SK-N-SH (cell line): ENCODE data around the gene SDCCAG8. TPM values are rescaled to one million over a fixed set of nuclear protein-coding genes. Genes with fewer than 3 reads are reported as not detected.

Experiments used
- CTCF ChIA-PET: fragments of 300-600, 350-600 bp; formaldehyde crosslinking; extraction: SDS; loops from one replicate; lab custom pipeline; 2021; lab: Yijun Ruan, JAX
- POLR2A ChIA-PET: fragments of 350-600 bp; sonication (Branson Sonifier 250); formaldehyde crosslinking; extraction: SDS; loops from one replicate; lab custom pipeline; 2020; ENCODE audit warnings: antibody characterized with exemption, inconsistent platforms; lab: Yijun Ruan, JAX
- DNase-seq: peaks from one replicate; pipeline ENCODE4 v3.0.0; 2012
- H2AFZ ChIP-seq: fragments of 200-600 bp; sonication (generic); 2 replicates; pipeline ENCODE4 v1.8.1; 2016; ENCODE audit warnings: antibody characterized with exemption, mild to moderate bottlenecking, low read depth
- H3F3A ChIP-seq: fragments of 200-600 bp; sonication (generic); replicated peaks from 2 replicates; pipeline ENCODE3; 2016; ENCODE audit warnings: antibody characterized with exemption, mild to moderate bottlenecking; ENCODE audit not compliant: insufficient read depth
- H3K27ac ChIP-seq, 2 experiments: fragments of 200-500 bp in 1 of 2; fragments of 200-600 bp in 1 of 2; sonication (Bioruptor generic) in 1 of 2; sonication (generic), shearing (Covaris generic) in 1 of 2; 2 replicates each; pipeline versions ENCODE4 v1.5.1 to v1.6.1; 2014 to 2016; ENCODE audit warnings: low read depth in 2 of 2, inconsistent platforms in 1 of 2, low read length in 1 of 2, mild to moderate bottlenecking in 1 of 2, mixed read lengths in 1 of 2
- H3K27me3 ChIP-seq: fragments of 200-600 bp; sonication (generic), shearing (Covaris generic); 2 replicates; pipeline ENCODE4 v1.6.1; 2016; ENCODE audit warnings: mixed run types; ENCODE audit not compliant: insufficient read depth
- H3K36me3 ChIP-seq, 2 experiments: fragments of 200-500 bp in 1 of 2; fragments of 200-600 bp in 1 of 2; sonication (Bioruptor generic) in 1 of 2; sonication (generic) in 1 of 2; replicated peaks in 1 of 2; 2 replicates each; pipeline versions ENCODE3 to v1.5.1; 2014 to 2016; ENCODE audit warnings: low read length in 1 of 2, mild to moderate bottlenecking in 1 of 2; ENCODE audit not compliant: insufficient read depth in 2 of 2, control insufficient read depth in 1 of 2
- H3K4me1 ChIP-seq, 2 experiments: fragments of 200-500 bp in 1 of 2; fragments of 200-600 bp in 1 of 2; sonication (Bioruptor generic) in 1 of 2; sonication (generic), shearing (Covaris generic) in 1 of 2; 2 replicates each; pipeline versions ENCODE4 v1.5.1 to v1.6.1; 2014 to 2016; ENCODE audit warnings: low read depth in 1 of 2, low read length in 1 of 2, mixed run types in 1 of 2; ENCODE audit not compliant: insufficient read depth in 2 of 2, control insufficient read depth in 1 of 2
- H3K4me2 ChIP-seq: fragments of 200-600 bp; sonication (generic), shearing (Covaris generic); 2 replicates; pipeline ENCODE4 v1.6.1; 2017; ENCODE audit warnings: mixed run types
- H3K4me3 ChIP-seq, 2 experiments: fragments of 200-500 bp in 1 of 2; fragments of 200-600 bp in 1 of 2; sonication (Bioruptor generic) in 1 of 2; sonication (generic), shearing (Covaris generic) in 1 of 2; 2 replicates each; pipeline versions ENCODE4 v1.5.1 to v1.8.1; 2014 to 2016; ENCODE audit warnings: low read depth in 2 of 2, inconsistent platforms in 1 of 2, low read length in 1 of 2, mild to moderate bottlenecking in 1 of 2, mixed read lengths in 1 of 2, moderate library complexity in 1 of 2
- H3K79me2 ChIP-seq: fragments of 200-600 bp; sonication (generic); 2 replicates; pipeline ENCODE4 v1.8.1; 2017; ENCODE audit warnings: mild to moderate bottlenecking; ENCODE audit not compliant: insufficient read depth
- H3K9ac ChIP-seq: fragments of 200-600 bp; sonication (generic); 2 replicates; pipeline ENCODE4 v1.6.1; 2017; ENCODE audit warnings: mixed run types
- H3K9me2 ChIP-seq: fragments of 200-600 bp; sonication (generic); 2 replicates; pipeline ENCODE4 v1.6.1; 2017; ENCODE audit warnings: mixed run types
- H3K9me3 ChIP-seq: fragments of 200-600 bp; sonication (generic); 2 replicates; pipeline ENCODE4 v1.6.1; 2017; ENCODE audit warnings: mixed run types, mild to moderate bottlenecking, moderate library complexity
- H4K20me1 ChIP-seq: fragments of 200-600 bp; sonication (generic); 2 replicates; pipeline ENCODE4 v1.6.1; 2017; ENCODE audit warnings: mild to moderate bottlenecking, mixed run types; ENCODE audit not compliant: insufficient read depth
- ELF1 ChIP-seq: IDR thresholded peaks from 2 replicates; pipeline ENCODE4 v1.4.0; 2012
- EP300 ChIP-seq, 2 experiments: IDR thresholded peaks; 2 replicates each; pipeline versions ENCODE4 v1.4.0 to v1.6.1; 2012; ENCODE audit warnings: borderline replicate concordance in 1 of 2, low read depth in 1 of 2, low read length in 1 of 2
- EZH2phosphoT487 ChIP-seq: fragments of 200-600 bp; sonication (generic); IDR thresholded peaks from 2 replicates; pipeline ENCODE4 v1.6.1; 2017; ENCODE audit warnings: low read depth, mixed run types, mild to moderate bottlenecking, antibody characterized with exemption, moderate library complexity, borderline replicate concordance
- FOXJ3 ChIP-seq: sonication (generic); formaldehyde crosslinking; IDR thresholded peaks from 2 replicates; pipeline ENCODE4 v1.5.1; 2020; ENCODE audit warnings: mild to moderate bottlenecking, missing genetic modification reagents
- FOXM1 ChIP-seq: IDR thresholded peaks from 2 replicates; pipeline ENCODE4 v1.4.0; 2012; ENCODE audit warnings: low read depth, mild to moderate bottlenecking
- JUND ChIP-seq: IDR thresholded peaks from 2 replicates; pipeline ENCODE4 v1.4.0; 2012
- NFIC ChIP-seq: IDR thresholded peaks from 2 replicates; pipeline ENCODE4 v1.4.0; 2012; ENCODE audit warnings: borderline replicate concordance
- NRF1 ChIP-seq: IDR thresholded peaks from 2 replicates; pipeline ENCODE4 v1.6.1; 2012; ENCODE audit warnings: low read depth, mild to moderate bottlenecking, low read length
- POLR2AphosphoS5 ChIP-seq: IDR thresholded peaks from 2 replicates; pipeline ENCODE4 v1.6.1; 2012; ENCODE audit warnings: low read depth, low read length
- RCOR1 ChIP-seq: fragments of 150-350 bp; IDR thresholded peaks from 2 replicates; pipeline ENCODE4 v1.6.1; 2017; ENCODE audit warnings: antibody characterized with exemption, low read length
- TCF12 ChIP-seq: IDR thresholded peaks from 2 replicates; pipeline ENCODE4 v1.4.0; 2012
- USF1 ChIP-seq: IDR thresholded peaks from 2 replicates; pipeline ENCODE4 v1.4.0; 2012; ENCODE audit warnings: low read depth, borderline replicate concordance
- ZBTB33 ChIP-seq: IDR thresholded peaks from 2 replicates; pipeline ENCODE4 v1.4.0; 2012; ENCODE audit warnings: low read depth, borderline replicate concordance
- WGBS: methylation state at CpG from one replicate; pipeline ENCODE4 v1.1.6; 2017; ENCODE audit warnings: low lambda C conversion rate; 5-methylcytosine and 5-hydroxymethylcytosine counted together
- polyA plus RNA-seq, 3 experiments: library from polyadenylated mRNA; depleted of rRNA; stranded (reverse); fragments of >200 nt; gene quantifications; 2 replicates each; pipeline ENCODE4 v1.2.3, GENCODE V29; 2012
- TF ChIP-seq, protein P1 (sequence below): fragments of 200-600 bp; sonication (generic); IDR thresholded peaks from 2 replicates; pipeline ENCODE4 v1.6.1; 2017; ENCODE audit warnings: antibody characterized with exemption, mild to moderate bottlenecking, moderate library complexity
- TF ChIP-seq, protein P2 (sequence below): IDR thresholded peaks from 2 replicates; pipeline ENCODE4; 2012
- TF ChIP-seq, protein P3 (sequence below): IDR thresholded peaks from 2 replicates; pipeline ENCODE4 v1.6.1; 2012; ENCODE audit warnings: mild to moderate bottlenecking, low read depth, low read length, moderate library complexity

SDCCAG8 gene
- polyA plus RNA-seq, 1 of the 3 experiments (the other 2 are of a cell fraction): 22.7 TPM

DNA sequence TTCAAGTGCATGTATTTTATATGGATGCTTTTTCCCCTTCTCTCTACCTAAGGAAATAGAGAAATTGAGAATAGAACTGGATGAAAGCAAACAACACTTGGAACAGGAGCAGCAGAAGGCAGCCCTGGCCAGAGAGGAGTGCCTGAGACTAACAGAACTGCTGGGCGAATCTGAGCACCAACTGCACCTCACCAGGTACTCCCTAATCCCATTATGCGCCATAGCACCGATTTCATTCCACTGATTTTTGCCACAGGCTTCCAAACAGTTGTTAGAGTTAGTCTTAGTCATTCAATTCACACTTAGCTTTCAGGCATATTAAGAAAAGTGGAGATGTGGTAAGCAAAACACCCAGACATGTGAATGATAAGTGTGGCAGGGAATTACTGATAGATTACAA, 122.8 kb downstream of the SDCCAG8 start (continued):
- no peak for TF ChIP-seq ZBTB33
- no peak for TF ChIP-seq USF1
- TF ChIP-seq FOXJ3 (CRISPR knock-in tag): no peak
- TF ChIP-seq, protein P1, sequence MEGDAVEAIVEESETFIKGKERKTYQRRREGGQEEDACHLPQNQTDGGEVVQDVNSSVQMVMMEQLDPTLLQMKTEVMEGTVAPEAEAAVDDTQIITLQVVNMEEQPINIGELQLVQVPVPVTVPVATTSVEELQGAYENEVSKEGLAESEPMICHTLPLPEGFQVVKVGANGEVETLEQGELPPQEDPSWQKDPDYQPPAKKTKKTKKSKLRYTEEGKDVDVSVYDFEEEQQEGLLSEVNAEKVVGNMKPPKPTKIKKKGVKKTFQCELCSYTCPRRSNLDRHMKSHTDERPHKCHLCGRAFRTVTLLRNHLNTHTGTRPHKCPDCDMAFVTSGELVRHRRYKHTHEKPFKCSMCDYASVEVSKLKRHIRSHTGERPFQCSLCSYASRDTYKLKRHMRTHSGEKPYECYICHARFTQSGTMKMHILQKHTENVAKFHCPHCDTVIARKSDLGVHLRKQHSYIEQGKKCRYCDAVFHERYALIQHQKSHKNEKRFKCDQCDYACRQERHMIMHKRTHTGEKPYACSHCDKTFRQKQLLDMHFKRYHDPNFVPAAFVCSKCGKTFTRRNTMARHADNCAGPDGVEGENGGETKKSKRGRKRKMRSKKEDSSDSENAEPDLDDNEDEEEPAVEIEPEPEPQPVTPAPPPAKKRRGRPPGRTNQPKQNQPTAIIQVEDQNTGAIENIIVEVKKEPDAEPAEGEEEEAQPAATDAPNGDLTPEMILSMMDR: no peak

DNA sequence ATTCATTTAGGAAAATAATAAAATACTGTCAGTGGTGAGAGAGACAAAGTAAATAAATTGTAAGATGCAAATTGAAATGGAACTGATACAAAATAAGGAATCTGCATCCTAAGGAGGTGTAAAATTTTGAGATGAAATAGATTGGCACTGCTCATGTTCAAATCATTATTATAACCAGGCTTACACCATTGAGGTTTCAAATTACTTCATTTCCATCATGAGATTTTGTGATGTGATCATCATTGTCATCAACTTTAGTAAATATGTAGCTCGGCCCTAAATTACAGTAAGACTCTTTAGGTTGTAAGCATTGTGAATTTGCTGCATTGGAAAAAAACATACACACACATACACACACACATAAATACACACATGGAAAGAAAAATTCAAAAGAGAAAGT, 123.4 kb downstream of the SDCCAG8 start:
- peaks cover 0 to 2% of the 10 kb centered on the region in 2 experiments; a peak in 1 of 4 replicates for H3K4me1 ChIP-seq
- H3K4me2 ChIP-seq: no peak overlapping the region
- no peaks in the 10 kb centered on the region for H3K27me3 ChIP-seq
- H3K4me3 ChIP-seq: no peak overlapping the region
- CTCF ChIA-PET: no interaction called here
- DNase-seq: no peak
- no peaks in the 10 kb centered on the region for H3K79me2 ChIP-seq
- 0 out of 2 replicates have a peak, but pooled peaks cover 4% of the 10 kb centered on the region for H3K9me3 ChIP-seq
- no peaks in the 10 kb centered on the region for H4K20me1 ChIP-seq
- 100% methylated on average over 1 of the region's 1 CpG for WGBS
- POLR2A ChIA-PET: no interaction called here
- H3K9ac ChIP-seq: no peak overlapping the region
- no peak for TF ChIP-seq RCOR1
- TF ChIP-seq FOXM1: no peak
- TF ChIP-seq TCF12: no peak
- TF ChIP-seq NFIC: no peak
- no peak for TF ChIP-seq FOXJ3 (CRISPR knock-in tag)
- no peak for TF ChIP-seq EZH2phosphoT487
- TF ChIP-seq USF1: no peak
- TF ChIP-seq, protein P2, sequence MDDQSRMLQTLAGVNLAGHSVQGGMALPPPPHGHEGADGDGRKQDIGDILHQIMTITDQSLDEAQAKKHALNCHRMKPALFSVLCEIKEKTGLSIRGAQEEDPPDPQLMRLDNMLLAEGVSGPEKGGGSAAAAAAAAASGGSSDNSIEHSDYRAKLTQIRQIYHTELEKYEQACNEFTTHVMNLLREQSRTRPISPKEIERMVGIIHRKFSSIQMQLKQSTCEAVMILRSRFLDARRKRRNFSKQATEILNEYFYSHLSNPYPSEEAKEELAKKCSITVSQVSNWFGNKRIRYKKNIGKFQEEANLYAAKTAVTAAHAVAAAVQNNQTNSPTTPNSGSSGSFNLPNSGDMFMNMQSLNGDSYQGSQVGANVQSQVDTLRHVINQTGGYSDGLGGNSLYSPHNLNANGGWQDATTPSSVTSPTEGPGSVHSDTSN: no peak
- TF ChIP-seq POLR2AphosphoS5: no peak
- TF ChIP-seq ELF1: no peak
- TF ChIP-seq, protein P3, sequence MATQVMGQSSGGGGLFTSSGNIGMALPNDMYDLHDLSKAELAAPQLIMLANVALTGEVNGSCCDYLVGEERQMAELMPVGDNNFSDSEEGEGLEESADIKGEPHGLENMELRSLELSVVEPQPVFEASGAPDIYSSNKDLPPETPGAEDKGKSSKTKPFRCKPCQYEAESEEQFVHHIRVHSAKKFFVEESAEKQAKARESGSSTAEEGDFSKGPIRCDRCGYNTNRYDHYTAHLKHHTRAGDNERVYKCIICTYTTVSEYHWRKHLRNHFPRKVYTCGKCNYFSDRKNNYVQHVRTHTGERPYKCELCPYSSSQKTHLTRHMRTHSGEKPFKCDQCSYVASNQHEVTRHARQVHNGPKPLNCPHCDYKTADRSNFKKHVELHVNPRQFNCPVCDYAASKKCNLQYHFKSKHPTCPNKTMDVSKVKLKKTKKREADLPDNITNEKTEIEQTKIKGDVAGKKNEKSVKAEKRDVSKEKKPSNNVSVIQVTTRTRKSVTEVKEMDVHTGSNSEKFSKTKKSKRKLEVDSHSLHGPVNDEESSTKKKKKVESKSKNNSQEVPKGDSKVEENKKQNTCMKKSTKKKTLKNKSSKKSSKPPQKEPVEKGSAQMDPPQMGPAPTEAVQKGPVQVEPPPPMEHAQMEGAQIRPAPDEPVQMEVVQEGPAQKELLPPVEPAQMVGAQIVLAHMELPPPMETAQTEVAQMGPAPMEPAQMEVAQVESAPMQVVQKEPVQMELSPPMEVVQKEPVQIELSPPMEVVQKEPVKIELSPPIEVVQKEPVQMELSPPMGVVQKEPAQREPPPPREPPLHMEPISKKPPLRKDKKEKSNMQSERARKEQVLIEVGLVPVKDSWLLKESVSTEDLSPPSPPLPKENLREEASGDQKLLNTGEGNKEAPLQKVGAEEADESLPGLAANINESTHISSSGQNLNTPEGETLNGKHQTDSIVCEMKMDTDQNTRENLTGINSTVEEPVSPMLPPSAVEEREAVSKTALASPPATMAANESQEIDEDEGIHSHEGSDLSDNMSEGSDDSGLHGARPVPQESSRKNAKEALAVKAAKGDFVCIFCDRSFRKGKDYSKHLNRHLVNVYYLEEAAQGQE: no peak
- TF ChIP-seq EP300 (IDR thresholded peaks at IDR 0.05; ENCODE audit: borderline replicate concordance in 1 of 2, low read depth in 1 of 2, low read length in 1 of 2): no peak
- TF ChIP-seq NRF1: no peak
- TF ChIP-seq JUND: no peak
- peaks cover 27 to 38% of the 10 kb centered on the region in 2 experiments for H3K36me3 ChIP-seq
- H3K27ac ChIP-seq: no peak overlapping the region
- H3K9me2 ChIP-seq: no peaks in the 10 kb centered on the region
- H2AFZ ChIP-seq: no peak overlapping the region
- no peaks in the 10 kb centered on the region for H3F3A ChIP-seq
